Vagina (tissue), 2 donors: ENCODE results near the gene SERPINF2. TPM values are rescaled to one million over a fixed set of nuclear protein-coding genes. Genes with fewer than 3 reads are reported as not detected.
"Not testable (repeated sequence)": the region's sequence is repeated elsewhere in the genome, so short reads cannot be mapped to it uniquely, and the experiment has no call there.

Source experiments
- DNase-seq, 2 donors: peaks; one replicate each; pipeline ENCODE4 v3.0.0-alpha.2; 2017; ENCODE audit errors: extremely low spot score in 2 of 2
- H3K27ac ChIP-seq: fragments of 200-600 bp; sonication (generic); one replicate; pipeline ENCODE4 v1.5.1; 2019
- H3K27me3 ChIP-seq: fragments of 200-600 bp; sonication (generic); one replicate; pipeline ENCODE4 v1.5.1; 2019
- H3K36me3 ChIP-seq, 2 donors: fragments of 200-600 bp; sonication (generic); one replicate each; pipeline ENCODE4 v1.5.1; 2017 to 2019
- H3K4me1 ChIP-seq: fragments of 200-600 bp; sonication (generic); one replicate; pipeline ENCODE4 v1.5.1; 2019
- H3K4me3 ChIP-seq, 2 donors: fragments of 200-600 bp; sonication (generic); 1 replicate in 1 of 2; 2 replicates in 1 of 2; pipeline ENCODE4 v1.5.1; 2016 to 2019
- H3K9me3 ChIP-seq: fragments of 200-600 bp; sonication (generic); one replicate; pipeline ENCODE4 v1.5.1; 2019
- POLR2A ChIP-seq, 2 donors: fragments of 450-650 bp; IDR thresholded peaks; one replicate each; pipeline ENCODE4 v1.6.1; 2017; ENCODE audit warnings: antibody characterized with exemption in 2 of 2, mild to moderate bottlenecking in 2 of 2, moderate library complexity in 2 of 2
- POLR2AphosphoS5 ChIP-seq, 2 donors: sonication (generic); formaldehyde crosslinking; IDR thresholded peaks; one replicate each; pipeline ENCODE4 v1.9.0; 2017; ENCODE audit warnings: antibody characterized with exemption in 2 of 2, mild to moderate bottlenecking in 2 of 2, low read depth in 1 of 2; ENCODE audit not compliant: insufficient read depth in 1 of 2
- intact Hi-C: fragments of 100-400 bp; cut with DNase I; formaldehyde crosslinking; loops from one replicate; pipeline ENCODE4 v1.15.1; 2023
- total RNA-seq: library from RNA; depleted of rRNA; stranded (reverse); fragments of >200 nt; gene quantifications from one replicate; pipeline ENCODE4 v1.2.3, GENCODE V29; 2016
- TF ChIP-seq, protein P1 (sequence below), 3 experiments: fragments of 450-650 bp in 2 of 3; fragments of 200-600 bp in 1 of 3; sonication (generic) in 1 of 3; IDR thresholded peaks; one replicate each; pipeline ENCODE4 v1.5.1; 2017 to 2019; ENCODE audit warnings: antibody characterized with exemption in 3 of 3, mild to moderate bottlenecking in 2 of 3, moderate library complexity in 2 of 3

SERPINF2 gene
- total RNA-seq, 1 donor from 2014 or later: 23.8 TPM

GRCh38 chr17:1796800-1797199, 54.1 kb downstream of the SERPINF2 start:
- Histone ChIP-seq H3K36me3 (peaks cover 0 to 10% of the 10 kb centered on the region in 2 donors), H3K4me1 (no peaks in the 10 kb centered on the region), H3K27ac (peak overlapping the region; percentile 64), H3K4me3 (no peak overlapping the region), H3K27me3 (no peaks in the 10 kb centered on the region), H3K9me3 (no peaks in the 10 kb centered on the region)
- TF ChIP-seq POLR2AphosphoS5 (IDR thresholded peaks at IDR 0.05; ENCODE audit: insufficient read depth in 1 of 2, low read depth in 1 of 2) (peak in 1 of 2 donors; percentile 86), POLR2A (IDR thresholded peaks at IDR 0.05) (no peak)
- TF ChIP-seq, protein P1, sequence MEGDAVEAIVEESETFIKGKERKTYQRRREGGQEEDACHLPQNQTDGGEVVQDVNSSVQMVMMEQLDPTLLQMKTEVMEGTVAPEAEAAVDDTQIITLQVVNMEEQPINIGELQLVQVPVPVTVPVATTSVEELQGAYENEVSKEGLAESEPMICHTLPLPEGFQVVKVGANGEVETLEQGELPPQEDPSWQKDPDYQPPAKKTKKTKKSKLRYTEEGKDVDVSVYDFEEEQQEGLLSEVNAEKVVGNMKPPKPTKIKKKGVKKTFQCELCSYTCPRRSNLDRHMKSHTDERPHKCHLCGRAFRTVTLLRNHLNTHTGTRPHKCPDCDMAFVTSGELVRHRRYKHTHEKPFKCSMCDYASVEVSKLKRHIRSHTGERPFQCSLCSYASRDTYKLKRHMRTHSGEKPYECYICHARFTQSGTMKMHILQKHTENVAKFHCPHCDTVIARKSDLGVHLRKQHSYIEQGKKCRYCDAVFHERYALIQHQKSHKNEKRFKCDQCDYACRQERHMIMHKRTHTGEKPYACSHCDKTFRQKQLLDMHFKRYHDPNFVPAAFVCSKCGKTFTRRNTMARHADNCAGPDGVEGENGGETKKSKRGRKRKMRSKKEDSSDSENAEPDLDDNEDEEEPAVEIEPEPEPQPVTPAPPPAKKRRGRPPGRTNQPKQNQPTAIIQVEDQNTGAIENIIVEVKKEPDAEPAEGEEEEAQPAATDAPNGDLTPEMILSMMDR (IDR thresholded peaks at IDR 0.05): no peak
- intact Hi-C loops: no loop called here
- no peak for DNase-seq

DNA sequence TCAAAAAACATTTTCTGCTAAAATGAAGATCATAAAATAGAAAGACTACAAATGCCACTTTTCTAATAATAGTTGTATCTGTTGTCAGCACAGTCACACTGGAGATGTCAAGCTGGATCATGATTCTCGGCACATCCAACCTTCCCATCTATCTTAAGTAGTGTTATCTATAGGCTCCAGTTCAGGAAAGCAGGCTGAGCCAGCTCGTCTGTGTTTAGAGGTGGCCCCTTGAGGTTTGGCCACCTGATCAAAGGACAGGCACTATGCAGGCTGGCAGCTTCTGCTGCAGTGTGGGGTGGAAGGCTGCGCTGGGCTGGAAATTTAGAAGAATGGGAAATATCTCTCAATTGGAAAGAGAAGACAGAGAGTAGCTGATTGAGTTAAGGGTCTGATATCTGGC, 54.7 kb downstream of the SERPINF2 start:
- Histone ChIP-seq H3K4me1 (no peaks in the 10 kb centered on the region), H3K4me3 (no peak overlapping the region), H3K9me3 (no peaks in the 10 kb centered on the region), H3K36me3 (peaks cover 0 to 10% of the 10 kb centered on the region in 2 donors), H3K27ac (peak overlapping the region; percentile 41), H3K27me3 (no peaks in the 10 kb centered on the region)
- intact Hi-C loops: no loop called here
- no peak for DNase-seq
- TF ChIP-seq, protein P1 (IDR thresholded peaks at IDR 0.05): no peak
- TF ChIP-seq POLR2AphosphoS5 (IDR thresholded peaks at IDR 0.05; ENCODE audit: insufficient read depth in 1 of 2, low read depth in 1 of 2): no peak
- no peak for TF ChIP-seq POLR2A (IDR thresholded peaks at IDR 0.05)

- H3K4me1 ChIP-seq, H3K4me3 ChIP-seq, intact Hi-C loops, H3K27ac ChIP-seq, DNase-seq, H3K27me3 ChIP-seq, H3K9me3 ChIP-seq: not testable (repeated sequence)
- H3K36me3 ChIP-seq: peaks cover 0 to 13% of the 10 kb centered on the region in 2 donors
Measured at GRCh38 chr17:1797846-1798245, 55.2 kb downstream of the SERPINF2 start.

DNA sequence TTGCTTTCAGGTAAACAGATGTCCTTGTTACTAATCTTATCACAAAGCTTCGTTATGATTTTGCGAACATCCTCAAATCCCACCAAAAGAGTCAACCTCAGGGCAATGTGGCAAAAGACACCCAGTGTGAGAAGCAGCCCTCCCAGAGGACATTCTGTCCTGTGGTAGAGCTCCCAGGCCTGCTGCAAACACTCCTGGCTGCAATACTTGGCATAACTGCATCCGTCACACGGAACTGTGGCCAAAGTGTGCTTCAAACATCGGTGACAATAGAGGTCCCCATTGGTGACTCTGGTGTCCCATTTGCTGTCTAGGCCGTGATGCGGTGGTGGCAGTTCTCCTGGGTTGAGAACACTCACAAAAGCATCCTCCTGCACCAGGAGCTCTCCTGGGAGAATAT, 57.6 kb downstream of the SERPINF2 start:
- peaks cover 0 to 20% of the 10 kb centered on the region in 2 donors for H3K36me3 ChIP-seq
- TF ChIP-seq POLR2A (IDR thresholded peaks at IDR 0.05) (no peak), POLR2AphosphoS5 (IDR thresholded peaks at IDR 0.05; ENCODE audit: insufficient read depth in 1 of 2, low read depth in 1 of 2) (no peak)
- TF ChIP-seq, protein P1 (IDR thresholded peaks at IDR 0.05): no peak
- DNase-seq: no peak

GRCh38 chr17:1800712-1801111, 58.0 kb downstream of the SERPINF2 start:
- Histone ChIP-seq H3K27ac (no peak overlapping the region), H3K27me3 (no peaks in the 10 kb centered on the region), H3K4me1 (no peaks in the 10 kb centered on the region), H3K9me3 (no peaks in the 10 kb centered on the region), H3K4me3 (no peak overlapping the region), H3K36me3 (peaks cover 0 to 20% of the 10 kb centered on the region in 2 donors)
- intact Hi-C loops: no loop called here
- TF ChIP-seq, protein P1 (IDR thresholded peaks at IDR 0.05): no peak
- TF ChIP-seq POLR2AphosphoS5 (IDR thresholded peaks at IDR 0.05; ENCODE audit: insufficient read depth in 1 of 2, low read depth in 1 of 2) (no peak), POLR2A (IDR thresholded peaks at IDR 0.05) (no peak)
- no peak for DNase-seq

More for the DNA sequence above, 57.6 kb downstream of the SERPINF2 start:
- Histone ChIP-seq H3K4me1 (no peaks in the 10 kb centered on the region), H3K4me3 (no peak overlapping the region), H3K27ac (no peak overlapping the region), H3K9me3 (no peaks in the 10 kb centered on the region), H3K27me3 (no peaks in the 10 kb centered on the region)
- intact Hi-C loops: no loop called here
